Measurements from ENCODE around the gene PMM1. TPM values are rescaled to one million over a fixed set of nuclear protein-coding genes. Genes with fewer than 3 reads are reported as not detected.
"Not testable (repeated sequence)": the region's sequence is repeated elsewhere in the genome, so short reads cannot be mapped to it uniquely, and the experiment has no call there.

Gene PMM1
- total and polyA plus RNA-seq, 12 donors = 13.8 to 43.5 (median 21.9) TPM

GRCh38 chr22:41636467-41636866 is 46.8 kb upstream of the PMM1 start:
- Histone ChIP-seq H3K4me3 (no peak overlapping the region), H3K27ac (peak overlapping the region in 7 of 10 donors; percentile 9 to 63 (median 37)), H3K36me3 (peaks cover 0 to 97% (median 53%) of the 10 kb centered on the region in 9 donors), H3K4me1 (peaks cover 0 to 20% (median 7%) of the 10 kb centered on the region in 9 donors), H3K27me3 (no peaks in the 10 kb centered on the region), H3K9me3 (no peaks in the 10 kb centered on the region)
- DNase-seq = peak; percentile 29 to 38
- no peak for TF ChIP-seq CTCF (IDR thresholded peaks at IDR 0.05)
- intact Hi-C loops (cut with DNase I) = no loop called here
- WGBS, 2 donors = 45 to 53% methylated on average over 7 of the region's 7 CpGs
- peak in 7 of 8 donors; percentile 29 to 92 (median 82) for ATAC-seq

- H3K27me3 ChIP-seq; intact Hi-C loops (cut with DNase I); H3K9me3 ChIP-seq; DNase-seq; ATAC-seq; H3K27ac ChIP-seq; H3K4me3 ChIP-seq: not testable (repeated sequence)
- Histone ChIP-seq H3K4me1 (peaks cover 0 to 20% (median 9%) of the 10 kb centered on the region in 9 donors), H3K36me3 (peaks cover 0 to 95% (median 44%) of the 10 kb centered on the region in 9 donors)
- WGBS, 2 donors = 97 to 98% methylated on average over 8 of the region's 8 CpGs
These were observed 45.0 kb upstream of the PMM1 start for GRCh38 chr22:41634610-41635009.

GRCh38 chr22:41631615-41632014 is 42.0 kb upstream of the PMM1 start:
- ATAC-seq; H3K27me3 ChIP-seq; H3K9me3 ChIP-seq; intact Hi-C loops (cut with DNase I); DNase-seq; H3K27ac ChIP-seq; H3K4me3 ChIP-seq: not testable (repeated sequence)
- 97 to 99% methylated on average over 7 to 12 of the region's 23 CpGs for WGBS, 2 donors
- H3K4me1 ChIP-seq = peaks cover 0 to 14% (median 7%) of the 10 kb centered on the region in 9 donors
- H3K36me3 ChIP-seq = peaks cover 0 to 95% (median 34%) of the 10 kb centered on the region in 9 donors

GRCh38 chr22:41631115-41631514 is 41.5 kb upstream of the PMM1 start:
- intact Hi-C loops (cut with DNase I); H3K27me3 ChIP-seq; H3K27ac ChIP-seq; H3K4me3 ChIP-seq; H3K9me3 ChIP-seq; DNase-seq; ATAC-seq: not testable (repeated sequence)
- 96 to 97% methylated on average over 18 to 23 of the region's 28 CpGs for WGBS, 2 donors
- Histone ChIP-seq H3K36me3 (peaks cover 0 to 95% (median 35%) of the 10 kb centered on the region in 9 donors), H3K4me1 (peaks cover 0 to 13% (median 3%) of the 10 kb centered on the region in 9 donors)

- DNase-seq = no peak
- Histone ChIP-seq H3K9me3 (no peaks in the 10 kb centered on the region), H3K27me3 (no peaks in the 10 kb centered on the region), H3K4me3 (no peak overlapping the region), H3K36me3 (peaks cover 3 to 88% (median 58%) of the 10 kb centered on the region in 9 donors), H3K4me1 (peaks cover 4 to 31% (median 21%) of the 10 kb centered on the region in 9 donors), H3K27ac (no peak overlapping the region)
- no peak for TF ChIP-seq CTCF (IDR thresholded peaks at IDR 0.05)
- 93 to 97% methylated on average over 7 of the region's 7 CpGs for WGBS, 2 donors
- ATAC-seq = no peak
- intact Hi-C loops (cut with DNase I) = no loop called here
These were observed 35.9 kb upstream of the PMM1 start for GRCh38 chr22:41625577-41625976.

GRCh38 chr22:41621911-41622179 is 32.2 kb upstream of the PMM1 start:
- no peak for TF ChIP-seq CTCF (IDR thresholded peaks at IDR 0.05)
- H3K9me3 ChIP-seq = no peaks in the 10 kb centered on the region
- H3K27ac ChIP-seq = peak overlapping the region in 9 of 10 donors; percentile 89 to 99 (median 96)
- H3K27me3 ChIP-seq = no peaks in the 10 kb centered on the region
- H3K36me3 ChIP-seq = peaks cover 0 to 51% (median 34%) of the 10 kb centered on the region in 9 donors
- ATAC-seq (no peak), DNase-seq (no peak)
- peaks cover 10 to 54% (median 39%) of the 10 kb centered on the region in 9 donors for H3K4me1 ChIP-seq
- 4 to 6% methylated on average over 8 of the region's 8 CpGs for WGBS, 2 donors
- intact Hi-C loops (cut with DNase I) = loop anchor here in 1 of 10 donors (1.0 kb wide), 1 partner anchor 78 kb away; the partner anchor contains the start of gene POLR3H
- peak overlapping the region; percentile 75 to 99 (median 87) for H3K4me3 ChIP-seq

All from heart right ventricle (tissue), 16 donors.